ENCODE measurements around the gene PEMT. TPM values are rescaled to one million over a fixed set of nuclear protein-coding genes. Genes with fewer than 3 reads are reported as not detected.

PEMT gene
- total and polyA plus RNA-seq, 2 of the 4 experiments (the other 2 are of a cell fraction), result 23.3 to 49.5 TPM

- H3K4me3 ChIP-seq (ENCODE audit: insufficient read depth, low read depth, low read length), result no peak overlapping the region
- no peak overlapping the region for H2AFZ ChIP-seq (replicated peaks; ENCODE audit: low read length, poor library complexity)
- ChIA-PET CTCF (interaction anchor here (1.9 kb wide), 1 partner anchor 21 kb away, joined by 4 read pairs; no protein-coding TSS in a partner anchor), POLR2A (ENCODE audit: unreplicated experiment) (no interaction called here)
- H2BK15ac ChIP-seq (ENCODE audit: low read depth, low read length), result no peak overlapping the region
- H3K36me3 ChIP-seq (ENCODE audit: control insufficient read depth, insufficient read depth, low read length), result no peaks in the 10 kb centered on the region
- TF ChIP-seq BHLHE40 (IDR thresholded peaks at IDR 0.05; ENCODE audit: low read depth, low read length), result no peak
- no peak overlapping the region for H2BK20ac ChIP-seq (ENCODE audit: low read depth, low read length)
- no peaks in the 10 kb centered on the region for H3K9me3 ChIP-seq (ENCODE audit: control insufficient read depth, insufficient read depth, low read length)
- ATAC-seq (ENCODE audit: low read depth), result no peak
- no peak overlapping the region for H4K5ac ChIP-seq (ENCODE audit: low read depth, low read length)
- H3K4ac ChIP-seq (ENCODE audit: low read depth, low read length), result no peak overlapping the region
- H2BK5ac ChIP-seq (ENCODE audit: low read depth, low read length, poor library complexity, severe bottlenecking), result no peak overlapping the region
- in situ Hi-C loops (cut with MboI; ENCODE audit: low sequenced_read_pairs) (no loop called here), dilution Hi-C loops (cut with HindIII; ENCODE audit: low sequenced_read_pairs, unreplicated experiment) (no loop called here), intact Hi-C loops (cut with micrococcal nuclease) (no loop called here)
- H3K4me2 ChIP-seq (ENCODE audit: low read depth, low read length), result no peak overlapping the region
- H3K23ac ChIP-seq (ENCODE audit: low read depth, low read length), result no peak overlapping the region
- no peak overlapping the region for H3K27ac ChIP-seq (ENCODE audit: insufficient read depth, low read length)
- no peak overlapping the region for H3K56ac ChIP-seq (ENCODE audit: extremely low read depth, insufficient read depth, low read length)
- no peak overlapping the region for H3K18ac ChIP-seq (ENCODE audit: low read depth, low read length)
- H3K14ac ChIP-seq (replicated peaks; ENCODE audit: low read depth, low read length), result no peak overlapping the region
- peaks cover 10 to 31% of the 10 kb centered on the region in 2 experiments; a peak in 3 of 4 replicates for H3K79me1 ChIP-seq (ENCODE audit: low read depth in 1 of 2, low read length in 2 of 2)
- H2BK120ac ChIP-seq (ENCODE audit: low read depth, low read length), result no peak overlapping the region
- H3K4me1 ChIP-seq (ENCODE audit: control insufficient read depth, insufficient read depth, low read length), result peaks cover 9% of the 10 kb centered on the region
- BruUV-seq (replicated peaks), result no TSS peak
- DNase-seq, result no peak
- H2AK5ac ChIP-seq (ENCODE audit: low read depth, low read length), result 0 out of 2 replicates have a peak overlapping the region, but pooled peaks have one; percentile 7
- H4K8ac ChIP-seq (ENCODE audit: low read depth in 2 of 2, low read length in 2 of 2), result 0 out of 4 replicates have a peak overlapping the region, but pooled peaks of 1 of the 2 experiments have one; percentile 28
- H4K20me1 ChIP-seq (ENCODE audit: insufficient read depth, low read length), result no peaks in the 10 kb centered on the region
- 54% methylated on average over 3 of the region's 6 CpGs; no CpG with 5 or more reads in 1 of the 2 experiments for WGBS, 2 experiments (ENCODE audit: extremely low coverage in 2 of 2, insufficient read length in 1 of 2)
- no peak overlapping the region for H4K91ac ChIP-seq (ENCODE audit: insufficient read depth, low read depth, low read length)
- H3K9me1 ChIP-seq (ENCODE audit: insufficient read depth, low read length), result peaks cover 19% of the 10 kb centered on the region
- no peak overlapping the region for H3K9ac ChIP-seq (ENCODE audit: low read depth, low read length)
- no peak overlapping the region for H2AK9ac ChIP-seq (replicated peaks; ENCODE audit: low read depth, low read length, poor library complexity)
- no peaks in the 10 kb centered on the region for H3K27me3 ChIP-seq (ENCODE audit: control insufficient read depth, insufficient read depth, low read length)
Observed at GRCh38 chr17:17593222-17593620, 1.7 kb upstream of the PEMT start.

Measured in IMR-90 (cell line).